ENCODE measurements around the gene MARCHF10.
A peak's percentile ranks its signal among the peaks of the same experiment; 100 is the strongest.

Gene MARCHF10

GRCh38 chr17:62706598-62707424 lies 101.3 kb downstream of the MARCHF10 start:
- WGBS = 85% methylated on average over 20 of the region's 20 CpGs
- no peak overlapping the region for H3K9ac ChIP-seq (ENCODE audit: low read length)
- DNase-seq = no peak
- no peak overlapping the region for H3K4ac ChIP-seq (ENCODE audit: low read depth in 1 of 2, low read length in 2 of 2)
- H3K79me1 ChIP-seq (replicated peaks; ENCODE audit: low read length, poor library complexity, severe bottlenecking) = peaks cover 20% of the 10 kb centered on the region
- H3K18ac ChIP-seq (ENCODE audit: low read depth in 1 of 2, low read length in 2 of 2) = no peak overlapping the region
- H3K4me2 ChIP-seq (ENCODE audit: low read length, poor library complexity, severe bottlenecking) = no peak overlapping the region
- H3K36me3 ChIP-seq (ENCODE audit: control insufficient read depth in 1 of 2, insufficient read depth in 2 of 2, low read depth in 1 of 2, low read length in 2 of 2) = no peaks in the 10 kb centered on the region
- H4K8ac ChIP-seq (ENCODE audit: low read length) = no peak overlapping the region
- H2AK5ac ChIP-seq (ENCODE audit: low read length, severe bottlenecking) = peak overlapping the region; percentile 49
- no peaks in the 10 kb centered on the region for H3K27me3 ChIP-seq (ENCODE audit: control insufficient read depth in 1 of 2, insufficient read depth in 1 of 2, low read length in 2 of 2)
- H3K23ac ChIP-seq (ENCODE audit: low read length in 2 of 2) = no peak overlapping the region
- no peak overlapping the region for H2BK12ac ChIP-seq (ENCODE audit: low read length in 2 of 2)
- peaks cover 22% of the 10 kb centered on the region for H3K4me1 ChIP-seq (ENCODE audit: control insufficient read depth, insufficient read depth, low read depth, low read length)
- no peak overlapping the region for H4K91ac ChIP-seq (ENCODE audit: low read length)
- H3K27ac ChIP-seq (ENCODE audit: low read length, poor library complexity, severe bottlenecking) = no peak overlapping the region
- peak overlapping the region; percentile 58 for H2BK15ac ChIP-seq (ENCODE audit: low read depth, poor library complexity, severe bottlenecking)
- no peak overlapping the region for H2BK5ac ChIP-seq (ENCODE audit: low read depth, low read length, poor library complexity, severe bottlenecking)
- H3K9me3 ChIP-seq (ENCODE audit: control insufficient read depth, low read length) = peaks cover 19% of the 10 kb centered on the region
- H3K4me3 ChIP-seq (ENCODE audit: insufficient read depth in 1 of 2, low read depth in 1 of 2, low read length in 2 of 2) = no peak overlapping the region
- no peak overlapping the region for H2AFZ ChIP-seq (ENCODE audit: low read depth, low read length)
- no peak overlapping the region for H3K14ac ChIP-seq (ENCODE audit: low read length in 2 of 2)
- H2BK120ac ChIP-seq (ENCODE audit: low read depth, low read length) = no peak overlapping the region

- Histone ChIP-seq H2BK120ac (ENCODE audit: low read depth, low read length) (no peak overlapping the region), H2AK5ac (ENCODE audit: low read length, severe bottlenecking) (peak overlapping the region; percentile 49), H3K14ac (ENCODE audit: low read length in 2 of 2) (no peak overlapping the region), H3K4me2 (ENCODE audit: low read length, poor library complexity, severe bottlenecking) (peak overlapping the region; percentile 89), H3K23ac (ENCODE audit: low read length in 2 of 2) (no peak overlapping the region), H3K4ac (ENCODE audit: low read depth in 1 of 2, low read length in 2 of 2) (peak overlapping the region in 1 of 2 experiments; percentile 44), H3K4me3 (ENCODE audit: insufficient read depth in 1 of 2, low read depth in 1 of 2, low read length in 2 of 2) (peak overlapping the region in 1 of 2 experiments; percentile 82), H3K18ac (ENCODE audit: low read depth in 1 of 2, low read length in 2 of 2) (peak overlapping the region; percentile 24 to 38), H4K91ac (ENCODE audit: low read length) (peak overlapping the region; percentile 52), H2BK12ac (ENCODE audit: low read length in 2 of 2) (peak overlapping the region in 1 of 2 experiments; percentile 34), H3K27me3 (ENCODE audit: control insufficient read depth in 1 of 2, insufficient read depth in 1 of 2, low read length in 2 of 2) (no peaks in the 10 kb centered on the region), H3K27ac (ENCODE audit: low read length, poor library complexity, severe bottlenecking) (peak overlapping the region; percentile 33), H2AFZ (ENCODE audit: low read depth, low read length) (peak overlapping the region; percentile 6), H2BK5ac (ENCODE audit: low read depth, low read length, poor library complexity, severe bottlenecking) (no peak overlapping the region), H2BK15ac (ENCODE audit: low read depth, poor library complexity, severe bottlenecking) (no peak overlapping the region), H4K8ac (ENCODE audit: low read length) (peak overlapping the region; percentile 84), H3K9ac (ENCODE audit: low read length) (no peak overlapping the region), H3K4me1 (ENCODE audit: control insufficient read depth, insufficient read depth, low read depth, low read length) (peaks cover 22% of the 10 kb centered on the region), H3K36me3 (ENCODE audit: control insufficient read depth in 1 of 2, insufficient read depth in 2 of 2, low read depth in 1 of 2, low read length in 2 of 2) (no peaks in the 10 kb centered on the region), H3K9me3 (ENCODE audit: control insufficient read depth, low read length) (peaks cover 19% of the 10 kb centered on the region), H3K79me1 (replicated peaks; ENCODE audit: low read length, poor library complexity, severe bottlenecking) (peaks cover 20% of the 10 kb centered on the region)
- DNase-seq = peak; percentile 17
- WGBS = 24% methylated on average over 13 of the region's 14 CpGs
These were observed 102.1 kb downstream of the MARCHF10 start for GRCh38 chr17:62705778-62706597.

- 20% methylated on average over 11 of the region's 11 CpGs for WGBS
These were observed 102.8 kb downstream of the MARCHF10 start for GRCh38 chr17:62705156-62705777.

More at GRCh38 chr17:62705156-62705777, 102.8 kb downstream of the MARCHF10 start:
- Histone ChIP-seq H3K4me1 (ENCODE audit: control insufficient read depth, insufficient read depth, low read depth, low read length) (peaks cover 22% of the 10 kb centered on the region), H3K18ac (ENCODE audit: low read depth in 1 of 2, low read length in 2 of 2) (peak overlapping the region; percentile 24 to 38), H3K9ac (ENCODE audit: low read length) (peak overlapping the region; percentile 84), H3K79me1 (replicated peaks; ENCODE audit: low read length, poor library complexity, severe bottlenecking) (peaks cover 20% of the 10 kb centered on the region), H2BK120ac (ENCODE audit: low read depth, low read length) (peak overlapping the region; percentile 100), H2BK5ac (ENCODE audit: low read depth, low read length, poor library complexity, severe bottlenecking) (no peak overlapping the region), H4K8ac (ENCODE audit: low read length) (peak overlapping the region; percentile 89), H3K4me2 (ENCODE audit: low read length, poor library complexity, severe bottlenecking) (peak overlapping the region; percentile 89), H2BK12ac (ENCODE audit: low read length in 2 of 2) (peak overlapping the region in 1 of 2 experiments; percentile 66), H2AK5ac (ENCODE audit: low read length, severe bottlenecking) (peak overlapping the region; percentile 89), H3K14ac (ENCODE audit: low read length in 2 of 2) (no peak overlapping the region), H3K4ac (ENCODE audit: low read depth in 1 of 2, low read length in 2 of 2) (peak overlapping the region in 1 of 2 experiments; percentile 44), H3K36me3 (ENCODE audit: control insufficient read depth in 1 of 2, insufficient read depth in 2 of 2, low read depth in 1 of 2, low read length in 2 of 2) (no peaks in the 10 kb centered on the region), H3K9me3 (ENCODE audit: control insufficient read depth, low read length) (peaks cover 19% of the 10 kb centered on the region), H3K4me3 (ENCODE audit: insufficient read depth in 1 of 2, low read depth in 1 of 2, low read length in 2 of 2) (peak overlapping the region in 1 of 2 experiments; percentile 82), H2AFZ (ENCODE audit: low read depth, low read length) (peak overlapping the region; percentile 6), H2BK15ac (ENCODE audit: low read depth, poor library complexity, severe bottlenecking) (no peak overlapping the region), H4K91ac (ENCODE audit: low read length) (no peak overlapping the region), H3K27me3 (ENCODE audit: control insufficient read depth in 1 of 2, insufficient read depth in 1 of 2, low read length in 2 of 2) (no peaks in the 10 kb centered on the region), H3K23ac (ENCODE audit: low read length in 2 of 2) (no peak overlapping the region), H3K27ac (ENCODE audit: low read length, poor library complexity, severe bottlenecking) (peak overlapping the region; percentile 35)
- DNase-seq = peak; percentile 29

Measured in mesenchymal stem cell (in vitro differentiated cells and primary cell).